ENCODE measurements around the gene RAB3IL1.

Gene RAB3IL1

GRCh38 chr11:61864814-61865775 lies 52.3 kb downstream of the RAB3IL1 start:
- Histone ChIP-seq H3K27ac (no peak overlapping the region), H3K36me3 (ENCODE audit: insufficient read depth) (no peaks in the 10 kb centered on the region), H3K4me2 (no peak overlapping the region), H3K9ac (no peak overlapping the region), H2AFZ (ENCODE audit: low read depth) (no peak overlapping the region), H3K27me3 (ENCODE audit: insufficient read depth, low read depth) (no peaks in the 10 kb centered on the region), H3K79me2 (ENCODE audit: insufficient read depth, low read depth) (no peaks in the 10 kb centered on the region), H3K4me1 (ENCODE audit: low read depth, poor library complexity, severe bottlenecking) (no peaks in the 10 kb centered on the region), H4K20me1 (ENCODE audit: insufficient read depth) (no peaks in the 10 kb centered on the region), H3K4me3 (IDR thresholded peaks at IDR 0.05; ENCODE audit: insufficient read depth, low read depth, low read length) (no peak overlapping the region)
- no peak for TF ChIP-seq CTCF (conservative IDR thresholded peaks at IDR 0.05; ENCODE audit: low read depth, low read length)

DNA sequence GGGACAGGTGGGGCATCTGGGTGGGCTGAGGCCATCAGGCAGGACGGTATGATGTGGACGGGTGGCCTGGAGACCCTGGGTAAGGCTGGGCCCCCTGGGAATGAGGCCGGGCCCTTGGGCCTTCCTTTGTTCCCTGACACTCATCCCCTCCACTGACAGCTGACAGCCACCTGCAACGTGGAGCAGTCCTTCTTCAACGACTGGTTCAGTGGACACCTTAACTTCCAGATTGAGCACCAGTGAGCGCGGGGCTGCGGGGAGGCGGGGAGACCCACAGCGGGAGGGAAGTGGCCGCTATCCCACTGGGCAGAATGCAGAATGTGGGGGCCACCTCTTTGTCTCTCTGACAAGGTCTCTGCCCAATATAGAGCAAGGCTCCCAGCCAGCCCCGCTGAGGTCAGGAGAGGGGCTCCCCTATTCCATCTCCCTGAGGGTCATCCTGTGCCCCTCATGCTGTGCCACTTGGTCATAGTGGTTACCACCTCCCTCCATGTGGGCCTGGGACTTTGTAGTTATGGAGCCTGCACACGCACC lies 53.8 kb downstream of the RAB3IL1 start:
- Histone ChIP-seq H3K9ac (no peak overlapping the region), H3K4me1 (ENCODE audit: low read depth, poor library complexity, severe bottlenecking) (no peaks in the 10 kb centered on the region), H4K20me1 (ENCODE audit: insufficient read depth) (no peaks in the 10 kb centered on the region), H3K4me3 (IDR thresholded peaks at IDR 0.05; ENCODE audit: insufficient read depth, low read depth, low read length) (no peak overlapping the region), H3K27me3 (ENCODE audit: insufficient read depth, low read depth) (no peaks in the 10 kb centered on the region), H3K27ac (no peak overlapping the region), H3K4me2 (no peak overlapping the region), H3K79me2 (ENCODE audit: insufficient read depth, low read depth) (no peaks in the 10 kb centered on the region), H2AFZ (ENCODE audit: low read depth) (no peak overlapping the region), H3K36me3 (ENCODE audit: insufficient read depth) (no peaks in the 10 kb centered on the region)
- TF ChIP-seq CTCF (conservative IDR thresholded peaks at IDR 0.05; ENCODE audit: low read depth, low read length) = no peak

DNA sequence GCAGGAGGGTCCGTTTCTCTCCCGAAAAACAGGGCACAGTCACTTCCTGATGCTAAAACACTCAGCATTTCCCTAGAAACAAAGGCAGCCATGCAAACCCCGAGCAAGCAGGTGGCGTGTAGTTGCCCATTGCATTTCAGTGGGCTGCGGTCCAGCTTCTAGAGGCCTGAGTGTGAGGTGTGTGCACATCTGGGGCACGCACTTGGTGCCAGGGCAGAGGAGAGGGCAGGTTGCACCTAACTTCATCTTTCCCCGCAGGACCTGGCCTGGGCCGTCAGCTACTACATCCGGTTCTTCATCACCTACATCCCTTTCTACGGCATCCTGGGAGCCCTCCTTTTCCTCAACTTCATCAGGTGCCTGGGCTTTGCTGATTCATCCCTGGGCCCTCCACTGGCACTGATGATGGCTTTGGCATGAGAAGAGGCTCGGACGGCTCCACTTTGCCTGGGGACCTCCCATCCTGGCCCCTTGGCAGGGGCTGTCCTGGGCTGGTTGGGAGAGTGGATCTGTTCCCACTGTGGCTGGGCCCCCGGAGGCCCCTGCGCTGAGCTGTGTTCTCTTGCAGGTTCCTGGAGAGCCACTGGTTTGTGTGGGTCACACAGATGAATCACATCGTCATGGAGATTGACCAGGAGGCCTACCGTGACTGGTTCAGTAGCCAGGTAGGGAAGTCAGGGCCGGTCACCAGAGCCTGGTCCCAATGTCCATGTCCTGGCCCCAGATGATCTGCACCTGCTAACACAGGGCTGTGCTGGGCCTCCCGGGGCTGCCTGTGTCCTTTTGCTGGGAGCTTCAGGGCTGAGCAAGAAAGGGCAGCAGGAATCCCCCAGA lies 54.4 kb downstream of the RAB3IL1 start:
- Histone ChIP-seq H3K4me3 (IDR thresholded peaks at IDR 0.05; ENCODE audit: insufficient read depth, low read depth, low read length) (no peak overlapping the region), H3K9ac (no peak overlapping the region), H3K4me1 (ENCODE audit: low read depth, poor library complexity, severe bottlenecking) (no peaks in the 10 kb centered on the region), H3K79me2 (ENCODE audit: insufficient read depth, low read depth) (no peaks in the 10 kb centered on the region), H3K27me3 (ENCODE audit: insufficient read depth, low read depth) (no peaks in the 10 kb centered on the region), H3K4me2 (no peak overlapping the region), H3K36me3 (ENCODE audit: insufficient read depth) (no peaks in the 10 kb centered on the region), H2AFZ (ENCODE audit: low read depth) (no peak overlapping the region), H4K20me1 (ENCODE audit: insufficient read depth) (no peaks in the 10 kb centered on the region), H3K27ac (no peak overlapping the region)
- no peak for TF ChIP-seq CTCF (conservative IDR thresholded peaks at IDR 0.05; ENCODE audit: low read depth, low read length)

GRCh38 chr11:61861634-61862033 lies 55.7 kb downstream of the RAB3IL1 start:
- Histone ChIP-seq H3K4me3 (IDR thresholded peaks at IDR 0.05; ENCODE audit: insufficient read depth, low read depth, low read length) (no peak overlapping the region), H4K20me1 (ENCODE audit: insufficient read depth) (no peaks in the 10 kb centered on the region), H3K4me1 (ENCODE audit: low read depth, poor library complexity, severe bottlenecking) (no peaks in the 10 kb centered on the region), H3K79me2 (ENCODE audit: insufficient read depth, low read depth) (no peaks in the 10 kb centered on the region), H2AFZ (ENCODE audit: low read depth) (no peak overlapping the region), H3K9ac (no peak overlapping the region), H3K36me3 (ENCODE audit: insufficient read depth) (no peaks in the 10 kb centered on the region), H3K27me3 (ENCODE audit: insufficient read depth, low read depth) (no peaks in the 10 kb centered on the region), H3K4me2 (no peak overlapping the region), H3K27ac (no peak overlapping the region)
- TF ChIP-seq CTCF (conservative IDR thresholded peaks at IDR 0.05; ENCODE audit: low read depth, low read length) = no peak

Data from KMS-11 (cell line).